ENCODE results near the gene SELP. TPM values are rescaled to one million over a fixed set of nuclear protein-coding genes. Genes with fewer than 3 reads are reported as not detected.

The SELP gene
- total RNA-seq, 1 experiment from 2014 or later = not detected

DNA sequence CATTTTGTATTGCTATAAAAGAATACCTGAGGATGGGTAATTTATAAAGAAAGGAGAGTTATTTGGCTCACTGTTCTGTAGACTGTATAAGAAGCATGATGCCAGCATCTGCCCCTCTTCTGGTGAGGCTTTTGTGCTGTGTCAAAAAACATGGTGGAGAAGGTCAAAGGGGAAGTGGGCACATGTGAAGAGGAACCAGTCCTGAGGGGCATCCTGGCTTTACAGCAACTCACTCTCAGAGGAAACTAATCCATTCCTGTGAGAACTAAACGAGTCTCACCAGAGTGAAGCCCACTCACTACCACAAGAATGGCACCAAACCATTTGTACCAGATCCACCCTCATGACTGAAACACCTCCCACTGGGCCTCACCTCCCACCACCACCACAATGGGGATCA lies 18.8 kb upstream of the SELP start:
- H3K4me1 Mint-ChIP-seq (ENCODE audit: low read depth, unreplicated experiment) = no peaks in the 10 kb centered on the region
- H3K4me3 Mint-ChIP-seq (ENCODE audit: unreplicated experiment) = no peak overlapping the region
- H3K9me3 Mint-ChIP-seq (ENCODE audit: unreplicated experiment) = no peaks in the 10 kb centered on the region
- POLR2A ChIA-PET = no interaction called here
- H3K27ac Mint-ChIP-seq (ENCODE audit: unreplicated experiment) = no peak overlapping the region
- TF ChIP-seq CTCF (IDR thresholded peaks at IDR 0.05; ENCODE audit: insufficient read depth in 1 of 2, low read depth in 1 of 2, low read length in 1 of 2, severe bottlenecking in 1 of 2, unreplicated experiment in 1 of 2) = no peak
- Histone ChIP-seq H3K4me3 (ENCODE audit: low read depth, low read length) (no peak overlapping the region), H3K36me3 (ENCODE audit: control insufficient read depth, insufficient read depth, low read length) (no peaks in the 10 kb centered on the region), H3K9me3 (no peaks in the 10 kb centered on the region), H3K4me1 (no peaks in the 10 kb centered on the region), H3K27me3 (replicated peaks; ENCODE audit: control insufficient read depth, insufficient read depth, low read length) (no peaks in the 10 kb centered on the region)
- H3K27me3 Mint-ChIP-seq (ENCODE audit: insufficient read depth, unreplicated experiment) = peaks cover 17% of the 10 kb centered on the region
- no TSS peak for BruUV-seq (replicated peaks)
- no peak for DNase-seq
- H3K36me3 Mint-ChIP-seq (ENCODE audit: insufficient read depth, unreplicated experiment) = no peaks in the 10 kb centered on the region
- CTCF ChIA-PET = no interaction called here
- intact Hi-C loops (cut with micrococcal nuclease; ENCODE audit: unreplicated experiment) = no loop called here

DNA sequence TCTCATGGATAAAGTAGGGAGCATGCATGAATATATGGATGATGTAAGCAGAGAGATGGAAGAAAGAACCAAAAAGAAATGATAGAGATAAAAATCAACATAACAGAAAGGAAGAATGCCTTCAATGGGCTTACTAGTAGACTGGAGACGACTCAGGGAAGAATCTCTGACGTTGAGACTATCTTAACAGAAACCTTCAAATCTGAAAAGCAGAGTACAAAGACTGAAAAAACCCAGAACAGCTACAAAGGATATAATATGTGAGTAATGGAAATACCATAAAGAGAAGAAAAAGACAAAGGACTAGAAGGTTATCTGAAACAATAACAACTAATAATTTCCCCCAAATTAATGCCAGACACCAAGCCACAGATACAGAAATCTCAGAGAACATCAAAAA lies 18.3 kb upstream of the SELP start:
- Mint-ChIP-seq H3K36me3 (ENCODE audit: insufficient read depth, unreplicated experiment) (no peaks in the 10 kb centered on the region), H3K27ac (ENCODE audit: unreplicated experiment) (no peak overlapping the region), H3K4me3 (ENCODE audit: unreplicated experiment) (no peak overlapping the region), H3K27me3 (ENCODE audit: insufficient read depth, unreplicated experiment) (peaks cover 17% of the 10 kb centered on the region), H3K4me1 (ENCODE audit: low read depth, unreplicated experiment) (no peaks in the 10 kb centered on the region), H3K9me3 (ENCODE audit: unreplicated experiment) (no peaks in the 10 kb centered on the region)
- ChIA-PET CTCF (no interaction called here), POLR2A (no interaction called here)
- Histone ChIP-seq H3K4me1 (no peaks in the 10 kb centered on the region), H3K36me3 (ENCODE audit: control insufficient read depth, insufficient read depth, low read length) (no peaks in the 10 kb centered on the region), H3K4me3 (ENCODE audit: low read depth, low read length) (no peak overlapping the region), H3K9me3 (no peaks in the 10 kb centered on the region), H3K27me3 (replicated peaks; ENCODE audit: control insufficient read depth, insufficient read depth, low read length) (no peaks in the 10 kb centered on the region)
- BruUV-seq (replicated peaks) = no TSS peak
- DNase-seq = no peak
- no peak for TF ChIP-seq CTCF (IDR thresholded peaks at IDR 0.05; ENCODE audit: insufficient read depth in 1 of 2, low read depth in 1 of 2, low read length in 1 of 2, severe bottlenecking in 1 of 2, unreplicated experiment in 1 of 2)
- intact Hi-C loops (cut with micrococcal nuclease; ENCODE audit: unreplicated experiment) = no loop called here

DNA sequence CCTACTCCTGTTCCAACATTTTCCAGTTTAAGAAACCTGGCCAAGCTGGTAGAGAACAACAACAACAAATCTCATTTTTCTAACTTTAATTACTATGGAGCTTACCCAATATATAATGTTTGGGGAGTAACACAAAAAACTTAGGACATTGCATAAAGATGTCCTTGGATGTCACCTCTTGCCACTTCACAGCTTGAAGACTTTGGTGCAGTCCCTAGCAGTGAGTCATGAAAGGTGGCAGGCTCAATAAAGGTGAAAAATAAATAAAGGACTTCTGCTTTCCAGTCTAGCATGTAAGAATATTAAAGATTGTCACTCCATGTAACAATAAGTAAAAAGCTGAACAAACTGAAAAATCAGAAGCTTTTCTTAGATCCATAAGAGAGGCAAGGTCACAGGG lies 17.6 kb upstream of the SELP start:
- Histone ChIP-seq H3K4me1 (no peaks in the 10 kb centered on the region), H3K27me3 (replicated peaks; ENCODE audit: control insufficient read depth, insufficient read depth, low read length) (no peaks in the 10 kb centered on the region), H3K4me3 (ENCODE audit: low read depth, low read length) (no peak overlapping the region), H3K9me3 (no peaks in the 10 kb centered on the region), H3K36me3 (ENCODE audit: control insufficient read depth, insufficient read depth, low read length) (no peaks in the 10 kb centered on the region)
- CTCF ChIA-PET = no interaction called here
- BruUV-seq (replicated peaks) = no TSS peak
- no peaks in the 10 kb centered on the region for H3K36me3 Mint-ChIP-seq (ENCODE audit: insufficient read depth, unreplicated experiment)
- no peak for DNase-seq
- no peak overlapping the region for H3K4me3 Mint-ChIP-seq (ENCODE audit: unreplicated experiment)
- no peak for TF ChIP-seq CTCF (IDR thresholded peaks at IDR 0.05; ENCODE audit: insufficient read depth in 1 of 2, low read depth in 1 of 2, low read length in 1 of 2, severe bottlenecking in 1 of 2, unreplicated experiment in 1 of 2)
- peaks cover 17% of the 10 kb centered on the region for H3K27me3 Mint-ChIP-seq (ENCODE audit: insufficient read depth, unreplicated experiment)
- H3K9me3 Mint-ChIP-seq (ENCODE audit: unreplicated experiment) = no peaks in the 10 kb centered on the region
- intact Hi-C loops (cut with micrococcal nuclease; ENCODE audit: unreplicated experiment) = no loop called here
- no peaks in the 10 kb centered on the region for H3K4me1 Mint-ChIP-seq (ENCODE audit: low read depth, unreplicated experiment)
- POLR2A ChIA-PET = no interaction called here
- H3K27ac Mint-ChIP-seq (ENCODE audit: unreplicated experiment) = no peak overlapping the region

All from Caco-2 (cell line).